ENCODE measurements around the gene PRKN. TPM values are rescaled to one million over a fixed set of nuclear protein-coding genes. Genes with fewer than 3 reads are reported as not detected.

PRKN gene
- total and polyA plus RNA-seq, 2 donors (not counting 3 experiments of a cell fraction or from before 2014, with no cell fraction given) = 0.06 TPM; not detected in 1

- Histone ChIP-seq H3K4me1 (ENCODE audit: control insufficient read depth, extremely low read depth, insufficient read depth, low read length) (no peaks in the 10 kb centered on the region), H3K9ac (replicated peaks; ENCODE audit: extremely low read depth, insufficient read depth, low read length) (no peak overlapping the region), H3K9me3 (replicated peaks; ENCODE audit: control insufficient read depth, insufficient read depth, low read length) (no peaks in the 10 kb centered on the region), H3K27ac (ENCODE audit: insufficient read depth, low read depth, low read length) (no peak overlapping the region), H3K4me3 (replicated peaks in 1 of 3; ENCODE audit: insufficient read depth in 1 of 3, low read depth in 1 of 3, low read length in 3 of 3) (no peak overlapping the region), H4K20me1 (replicated peaks; ENCODE audit: control insufficient read depth, extremely low read depth, insufficient read depth, low read length) (no peaks in the 10 kb centered on the region), H3K79me2 (ENCODE audit: control insufficient read depth, insufficient read depth, low read length) (no peaks in the 10 kb centered on the region), H3K27me3 (ENCODE audit: control insufficient read depth in 2 of 2, insufficient read depth in 2 of 2, low read length in 2 of 2) (no peaks in the 10 kb centered on the region), H3K4me2 (ENCODE audit: insufficient read depth, low read length) (no peak overlapping the region), H3K36me3 (ENCODE audit: control insufficient read depth in 2 of 2, extremely low read depth in 1 of 2, insufficient read depth in 2 of 2, low read length in 2 of 2) (no peaks in the 10 kb centered on the region), H2AFZ (ENCODE audit: low read depth, low read length) (no peak overlapping the region), H3K9me1 (replicated peaks; ENCODE audit: control insufficient read depth, extremely low read depth, insufficient read depth, low read length) (no peaks in the 10 kb centered on the region)
- CTCF ChIA-PET = no interaction called here
- DNase-seq (ENCODE audit: low read depth, low spot score) (no peak), FAIRE-seq (no peak)
- intact Hi-C loops (cut with micrococcal nuclease) (no loop called here), dilution Hi-C loops (cut with MboI; ENCODE audit: extremely low pct_ligation_motif_present, low sequenced_read_pairs) (no loop called here)
- no TSS peak for BruUV-seq (replicated peaks)
- POLR2A ChIA-PET = no interaction called here
- TF ChIP-seq FOS (IDR thresholded peaks at IDR 0.05; ENCODE audit: borderline replicate concordance, insufficient read depth, low read length) (no peak), MAX (IDR thresholded peaks at IDR 0.05; ENCODE audit: insufficient read depth, insufficient read length) (no peak), POLR2A (IDR thresholded peaks at IDR 0.05; ENCODE audit: low read depth, low read length) (no peak), CTCF (IDR thresholded peaks at IDR 0.05; ENCODE audit: extremely low read depth in 1 of 2, insufficient read depth in 1 of 2, low read depth in 1 of 2, low read length in 2 of 2) (no peak), GATA2 (IDR thresholded peaks at IDR 0.05; ENCODE audit: insufficient read depth, insufficient read length, low read depth, low read length) (no peak), MYC (IDR thresholded peaks at IDR 0.05; ENCODE audit: low read depth, low read length) (no peak), POLR2AphosphoS5 (IDR thresholded peaks at IDR 0.05; ENCODE audit: insufficient read depth, low read depth, low read length) (no peak), JUN (IDR thresholded peaks at IDR 0.05; ENCODE audit: borderline replicate concordance, insufficient read depth, insufficient read length, low read depth) (no peak), EZH2 (IDR thresholded peaks at IDR 0.05; ENCODE audit: borderline replicate concordance, low read depth, low read length, severe bottlenecking) (no peak)
Measured at GRCh38 chr6:162443101-162443500, 284.5 kb downstream of the PRKN start.

All from endothelial cell of umbilical vein (primary cell).